Parathyroid adenoma (tissue), 2 donors: ENCODE results near the gene JPH3.

Experiments used
- H2AFZ ChIP-seq: fragments of 300-600 bp; sonication (generic); one replicate; pipeline ENCODE4 v1.7.0; 2017; ENCODE audit warnings: antibody characterized with exemption, mild to moderate bottlenecking
- H3K27ac ChIP-seq: fragments of 300-600 bp; sonication (generic); one replicate; pipeline ENCODE4 v1.7.0; 2017
- H3K27me3 ChIP-seq: fragments of 300-600 bp; sonication (generic); one replicate; pipeline ENCODE4 v1.7.0; 2017; ENCODE audit warnings: low read length; ENCODE audit not compliant: control insufficient read depth, insufficient read depth
- H3K36me3 ChIP-seq: fragments of 300-600 bp; sonication (generic); one replicate; pipeline ENCODE4 v1.7.0; 2017; ENCODE audit warnings: low read length; ENCODE audit not compliant: control insufficient read depth, insufficient read depth
- H3K4me1 ChIP-seq: fragments of 300-600 bp; sonication (generic); one replicate; pipeline ENCODE4 v1.7.0; 2017; ENCODE audit warnings: control low read depth
- H3K4me2 ChIP-seq: fragments of 300-600 bp; sonication (generic); one replicate; pipeline ENCODE4 v1.7.0; 2017; ENCODE audit warnings: low read length
- H3K4me3 ChIP-seq: fragments of 300-600 bp; sonication (generic); one replicate; pipeline ENCODE4 v1.7.0; 2017; ENCODE audit warnings: low read depth, low read length
- H3K79me2 ChIP-seq: fragments of 300-600 bp; sonication (generic); one replicate; pipeline ENCODE4 v1.7.0; 2017; ENCODE audit warnings: control low read depth
- H3K9ac ChIP-seq: fragments of 300-600 bp; sonication (generic); one replicate; pipeline ENCODE4 v1.7.0; 2017; ENCODE audit warnings: mild to moderate bottlenecking
- H3K9me3 ChIP-seq: fragments of 300-600 bp; sonication (generic); one replicate; pipeline ENCODE4 v1.7.0; 2017; ENCODE audit warnings: low read length; ENCODE audit not compliant: control insufficient read depth
- CTCF ChIP-seq: fragments of 300-600 bp; sonication (generic); IDR thresholded peaks from one replicate; pipeline ENCODE4 v1.7.0; 2017; ENCODE audit warnings: antibody characterized with exemption, mild to moderate bottlenecking
- donor health status: primary hyperparathyroidism.

The JPH3 gene

GRCh38 chr16:87621550-87621829, 19.2 kb downstream of the JPH3 start:
- TF ChIP-seq CTCF = no peak
- H3K79me2 ChIP-seq = no peaks in the 10 kb centered on the region

GRCh38 chr16:87621976-87622713, 19.8 kb downstream of the JPH3 start:
- H3K9me3 ChIP-seq = no peaks in the 10 kb centered on the region
- H3K79me2 ChIP-seq = no peaks in the 10 kb centered on the region

More at GRCh38 chr16:87621550-87621829, 19.2 kb downstream of the JPH3 start:
- H3K27me3 ChIP-seq = no peaks in the 10 kb centered on the region
- H3K36me3 ChIP-seq = no peaks in the 10 kb centered on the region
- H3K4me1 ChIP-seq = no peaks in the 10 kb centered on the region
- no peak overlapping the region for H3K9ac ChIP-seq
- no peak overlapping the region for H3K4me3 ChIP-seq
- no peak overlapping the region for H2AFZ ChIP-seq
- no peaks in the 10 kb centered on the region for H3K9me3 ChIP-seq
- H3K4me2 ChIP-seq = no peak overlapping the region
- no peak overlapping the region for H3K27ac ChIP-seq

GRCh38 chr16:87622756-87623319, 20.5 kb downstream of the JPH3 start:
- no peak overlapping the region for H2AFZ ChIP-seq
- no peak overlapping the region for H3K4me3 ChIP-seq
- no peaks in the 10 kb centered on the region for H3K79me2 ChIP-seq
- H3K9ac ChIP-seq = no peak overlapping the region
- no peaks in the 10 kb centered on the region for H3K9me3 ChIP-seq
- no peaks in the 10 kb centered on the region for H3K27me3 ChIP-seq
- H3K4me2 ChIP-seq = no peak overlapping the region
- no peak overlapping the region for H3K27ac ChIP-seq
- no peak for TF ChIP-seq CTCF
- H3K36me3 ChIP-seq = no peaks in the 10 kb centered on the region
- H3K4me1 ChIP-seq = no peaks in the 10 kb centered on the region

More at GRCh38 chr16:87621976-87622713, 19.8 kb downstream of the JPH3 start:
- TF ChIP-seq CTCF = no peak
- no peak overlapping the region for H3K4me2 ChIP-seq
- no peaks in the 10 kb centered on the region for H3K36me3 ChIP-seq
- H3K9ac ChIP-seq = no peak overlapping the region
- no peaks in the 10 kb centered on the region for H3K27me3 ChIP-seq
- no peaks in the 10 kb centered on the region for H3K4me1 ChIP-seq
- no peak overlapping the region for H3K4me3 ChIP-seq
- no peak overlapping the region for H2AFZ ChIP-seq
- H3K27ac ChIP-seq = no peak overlapping the region

GRCh38 chr16:87625241-87625797, 23.0 kb downstream of the JPH3 start:
- Histone ChIP-seq H3K27me3 (no peaks in the 10 kb centered on the region), H2AFZ (no peak overlapping the region), H3K36me3 (no peaks in the 10 kb centered on the region), H3K79me2 (no peaks in the 10 kb centered on the region), H3K4me1 (no peaks in the 10 kb centered on the region), H3K4me2 (no peak overlapping the region), H3K27ac (no peak overlapping the region), H3K4me3 (no peak overlapping the region), H3K9me3 (no peaks in the 10 kb centered on the region), H3K9ac (no peak overlapping the region)
- TF ChIP-seq CTCF = no peak
